Fibroblast of lung (primary cell): Measurements from ENCODE around the gene ACBD6. TPM values are rescaled to one million over a fixed set of nuclear protein-coding genes. Genes with fewer than 3 reads are reported as not detected.

Experiments
- DNase-seq, 2 donors: peaks; one replicate each; pipeline versions ENCODE4 v3.0.0 to v3.0.0-alpha.2; 2010; ENCODE audit warnings: low read depth in 2 of 2
- H2AFZ ChIP-seq: 2 replicates; pipeline ENCODE4 v1.5.1; 2012; ENCODE audit warnings: low read length, control low read depth, inconsistent platforms
- H3K27ac ChIP-seq: 2 replicates; pipeline ENCODE4 v1.5.1; 2011; ENCODE audit warnings: low read length, control low read depth; ENCODE audit not compliant: insufficient read depth
- H3K27me3 ChIP-seq: 2 replicates; pipeline ENCODE4 v1.5.1; 2011; ENCODE audit warnings: mild to moderate bottlenecking, low read length; ENCODE audit not compliant: control insufficient read depth, insufficient read depth
- H3K36me3 ChIP-seq: 2 replicates; pipeline ENCODE4 v1.5.1; 2011; ENCODE audit warnings: low read length; ENCODE audit not compliant: control insufficient read depth, insufficient read depth
- H3K4me1 ChIP-seq: 2 replicates; pipeline ENCODE4 v1.5.1; 2011; ENCODE audit warnings: low read length; ENCODE audit not compliant: control insufficient read depth, insufficient read depth; ENCODE audit errors: extremely low read depth
- H3K4me2 ChIP-seq: 2 replicates; pipeline ENCODE4 v1.5.1; 2011; ENCODE audit warnings: low read length, control low read depth; ENCODE audit not compliant: insufficient read depth; ENCODE audit errors: extremely low read depth
- H3K4me3 ChIP-seq, 4 experiments: fragments of 200-600 bp in 1 of 4; sonication (generic) in 1 of 4; replicated peaks in 1 of 4; 2 replicates each; pipeline ENCODE4 v1.5.1; 2011 to 2016; ENCODE audit warnings: low read length in 4 of 4, low read depth in 3 of 4, mild to moderate bottlenecking in 3 of 4, control low read depth in 2 of 4, inconsistent platforms in 1 of 4, mixed read lengths in 1 of 4; ENCODE audit not compliant: insufficient read depth in 1 of 4; ENCODE audit errors: control extremely low read depth in 1 of 4
- H3K79me2 ChIP-seq: 2 replicates; pipeline ENCODE4 v1.5.1; 2012; ENCODE audit warnings: mild to moderate bottlenecking, low read length, inconsistent platforms; ENCODE audit not compliant: control insufficient read depth, insufficient read depth
- H3K9ac ChIP-seq: 2 replicates; pipeline ENCODE4 v1.5.1; 2011; ENCODE audit warnings: mild to moderate bottlenecking, low read length, control low read depth; ENCODE audit not compliant: insufficient read depth
- H3K9me3 ChIP-seq: 2 replicates; pipeline ENCODE4 v1.5.1; 2012; ENCODE audit warnings: low read depth, low read length; ENCODE audit not compliant: control insufficient read depth, insufficient read depth
- H4K20me1 ChIP-seq: 2 replicates; pipeline ENCODE4 v1.5.1; 2011; ENCODE audit warnings: low read length; ENCODE audit not compliant: control insufficient read depth, insufficient read depth; ENCODE audit errors: extremely low read depth
- CTCF ChIP-seq, 2 donors: IDR thresholded peaks in 1 of 2; conservative IDR thresholded peaks in 1 of 2; 1 replicate in 1 of 2; 2 replicates in 1 of 2; pipeline ENCODE4 v1.5.1; 2011 to 2012; ENCODE audit warnings: low read length in 2 of 2, control low read depth in 1 of 2, inconsistent platforms in 1 of 2, low read depth in 1 of 2, mild to moderate bottlenecking in 1 of 2
- EZH2 ChIP-seq: IDR thresholded peaks from 2 replicates; pipeline ENCODE4 v1.5.1; 2012; ENCODE audit warnings: low read length, control low read depth, mild to moderate bottlenecking; ENCODE audit errors: missing control alignments
- polyA plus RNA-seq, 2 donors: library from polyadenylated mRNA; depleted of rRNA in 1 of 2; stranded (reverse) in 1 of 2; unstranded in 1 of 2; fragments of >200 nt; gene quantifications; 2 replicates each; pipeline ENCODE4 v1.2.1, GENCODE V29; 2011 to 2012; ENCODE audit warnings: missing spikeins in 1 of 2
- total RNA-seq: library from RNA; depleted of rRNA; stranded (reverse); fragments of >200 nt; gene quantifications from 2 replicates; pipeline ENCODE4 v1.2.1, GENCODE V29; 2014

Gene ACBD6
- total and polyA plus RNA-seq, 2 donors (not counting 1 experiment from before 2014, with no cell fraction given): 63.4 to 78.7 TPM

GRCh38 chr1:180387413-180387812, 115.0 kb downstream of the ACBD6 start:
- DNase-seq: no peak
- Histone ChIP-seq H4K20me1 (no peaks in the 10 kb centered on the region), H3K27ac (no peak overlapping the region), H3K4me2 (no peak overlapping the region), H3K79me2 (no peaks in the 10 kb centered on the region), H3K4me1 (no peaks in the 10 kb centered on the region), H3K9me3 (no peaks in the 10 kb centered on the region), H3K4me3 (no peak overlapping the region), H3K9ac (no peak overlapping the region), H3K27me3 (no peaks in the 10 kb centered on the region), H2AFZ (no peak overlapping the region), H3K36me3 (no peaks in the 10 kb centered on the region)
- TF ChIP-seq CTCF (conservative IDR thresholded peaks at IDR 0.05 in 1 of 2, IDR thresholded peaks at IDR 0.05 in 1 of 2; ENCODE audit: low read depth in 1 of 2, low read length in 2 of 2): no peak
- no peak for TF ChIP-seq EZH2

DNA sequence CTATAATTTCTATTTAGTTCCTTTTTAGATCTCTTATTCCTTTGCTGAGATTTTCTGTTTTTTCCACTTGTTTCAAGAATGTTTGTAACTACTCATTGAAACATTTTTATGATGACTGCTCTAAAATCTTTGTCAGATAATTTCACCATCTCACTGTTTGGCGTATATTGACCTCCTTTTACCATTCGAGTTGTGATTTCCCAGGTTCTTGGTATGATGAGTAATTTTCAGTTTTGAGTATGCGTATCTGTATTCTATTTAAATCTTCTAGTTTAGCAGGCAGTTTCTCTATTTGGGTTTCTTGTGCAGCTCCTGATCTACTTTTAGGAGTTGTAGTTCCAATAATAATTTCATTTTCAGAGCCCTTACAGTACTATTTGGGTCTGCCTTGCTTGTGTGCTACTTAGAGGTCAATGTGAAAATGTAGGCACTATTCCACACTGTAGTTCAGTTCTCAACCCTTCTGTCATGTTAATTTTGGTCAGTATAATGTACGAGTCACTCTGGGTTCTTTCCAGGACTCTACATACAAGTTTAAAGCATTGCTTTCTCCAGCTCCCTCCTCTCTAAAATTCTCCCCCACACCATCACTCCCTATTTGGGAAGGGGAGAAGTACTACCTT, 115.5 kb downstream of the ACBD6 start:
- H2AFZ ChIP-seq: no peak overlapping the region
- no peaks in the 10 kb centered on the region for H3K9me3 ChIP-seq
- no peak for DNase-seq
- H4K20me1 ChIP-seq: no peaks in the 10 kb centered on the region
- H3K9ac ChIP-seq: no peak overlapping the region
- H3K4me2 ChIP-seq: no peak overlapping the region
- no peak overlapping the region for H3K4me3 ChIP-seq
- H3K4me1 ChIP-seq: no peaks in the 10 kb centered on the region
- no peaks in the 10 kb centered on the region for H3K79me2 ChIP-seq
- TF ChIP-seq EZH2 (no peak), CTCF (conservative IDR thresholded peaks at IDR 0.05 in 1 of 2, IDR thresholded peaks at IDR 0.05 in 1 of 2; ENCODE audit: low read depth in 1 of 2, low read length in 2 of 2) (no peak)
- no peaks in the 10 kb centered on the region for H3K36me3 ChIP-seq
- no peak overlapping the region for H3K27ac ChIP-seq
- H3K27me3 ChIP-seq: no peaks in the 10 kb centered on the region

DNA sequence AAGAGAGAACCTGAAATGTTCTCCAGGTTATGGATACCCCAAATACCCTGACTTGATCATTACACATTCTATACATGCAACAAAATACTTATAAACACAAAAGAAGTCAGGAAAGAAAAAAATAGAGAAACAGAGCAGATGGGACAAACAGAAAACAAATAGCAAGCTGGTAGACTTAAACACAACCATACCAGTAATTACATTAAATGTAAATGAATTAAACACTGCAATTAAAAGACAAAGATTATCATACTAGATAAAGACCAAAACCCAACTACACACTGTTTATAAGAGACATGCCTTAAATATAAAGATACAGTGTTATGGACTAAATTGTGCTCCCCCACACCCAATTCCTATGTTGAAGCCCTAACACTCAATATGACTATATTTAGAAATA, 117.2 kb downstream of the ACBD6 start:
- H3K27me3 ChIP-seq: no peaks in the 10 kb centered on the region
- no peak overlapping the region for H3K9ac ChIP-seq
- H2AFZ ChIP-seq: no peak overlapping the region
- no peak for DNase-seq
- no peak overlapping the region for H3K4me2 ChIP-seq
- no peaks in the 10 kb centered on the region for H3K9me3 ChIP-seq
- no peak overlapping the region for H3K4me3 ChIP-seq
- no peaks in the 10 kb centered on the region for H3K36me3 ChIP-seq
- TF ChIP-seq CTCF (conservative IDR thresholded peaks at IDR 0.05 in 1 of 2, IDR thresholded peaks at IDR 0.05 in 1 of 2; ENCODE audit: low read depth in 1 of 2, low read length in 2 of 2): no peak
- H3K79me2 ChIP-seq: no peaks in the 10 kb centered on the region
- H3K27ac ChIP-seq: no peak overlapping the region
- H3K4me1 ChIP-seq: no peaks in the 10 kb centered on the region
- no peaks in the 10 kb centered on the region for H4K20me1 ChIP-seq
